ENCODE data around the gene NTNG1.
"Not testable (repeated sequence)": the region's sequence is repeated elsewhere in the genome, so short reads cannot be mapped to it uniquely, and the experiment has no call there.

NTNG1 gene

GRCh38 chr1:107145637-107146036, 4.8 kb downstream of the NTNG1 start:
- H3K9me3 ChIP-seq (ENCODE audit: control insufficient read depth, insufficient read depth, low read depth, low read length), result no peaks in the 10 kb centered on the region
- H3K9ac ChIP-seq (ENCODE audit: low read length), result no peak overlapping the region
- no peak overlapping the region for H3K4me3 ChIP-seq (ENCODE audit: low read depth, low read length)
- H3K36me3 ChIP-seq (ENCODE audit: control insufficient read depth, insufficient read depth, low read length), result no peaks in the 10 kb centered on the region
- peaks cover 8% of the 10 kb centered on the region for H3K27me3 ChIP-seq (ENCODE audit: control insufficient read depth, insufficient read depth, low read length)
- no peak overlapping the region for H3K27ac ChIP-seq (ENCODE audit: low read depth, low read length)
- no peaks in the 10 kb centered on the region for H3K4me1 ChIP-seq (ENCODE audit: control insufficient read depth, insufficient read depth, low read length)

- no peaks in the 10 kb centered on the region for H3K9me3 ChIP-seq (ENCODE audit: control insufficient read depth, insufficient read depth, low read depth, low read length)
- no peaks in the 10 kb centered on the region for H3K4me1 ChIP-seq (ENCODE audit: control insufficient read depth, insufficient read depth, low read length)
- no peak overlapping the region for H3K27ac ChIP-seq (ENCODE audit: low read depth, low read length)
- no peak overlapping the region for H3K4me3 ChIP-seq (ENCODE audit: low read depth, low read length)
- no peak overlapping the region for H3K9ac ChIP-seq (ENCODE audit: low read length)
- H3K27me3 ChIP-seq (ENCODE audit: control insufficient read depth, insufficient read depth, low read length), result no peaks in the 10 kb centered on the region
- H3K36me3 ChIP-seq (ENCODE audit: control insufficient read depth, insufficient read depth, low read length), result no peaks in the 10 kb centered on the region
These were observed 7.0 kb downstream of the NTNG1 start for GRCh38 chr1:107147843-107148242.

GRCh38 chr1:107149946-107150345, 9.1 kb downstream of the NTNG1 start:
- H3K27ac ChIP-seq (ENCODE audit: low read depth, low read length), result no peak overlapping the region

GRCh38 chr1:107151295-107151694, 10.5 kb downstream of the NTNG1 start:
- no peak overlapping the region for H3K27ac ChIP-seq (ENCODE audit: low read depth, low read length)
- no peak overlapping the region for H3K9ac ChIP-seq (ENCODE audit: low read length)
- H3K27me3 ChIP-seq (ENCODE audit: control insufficient read depth, insufficient read depth, low read length), result no peaks in the 10 kb centered on the region
- H3K36me3 ChIP-seq (ENCODE audit: control insufficient read depth, insufficient read depth, low read length), result no peaks in the 10 kb centered on the region
- no peaks in the 10 kb centered on the region for H3K9me3 ChIP-seq (ENCODE audit: control insufficient read depth, insufficient read depth, low read depth, low read length)
- H3K4me3 ChIP-seq (ENCODE audit: low read depth, low read length), result no peak overlapping the region
- H3K4me1 ChIP-seq (ENCODE audit: control insufficient read depth, insufficient read depth, low read length), result no peaks in the 10 kb centered on the region

More at GRCh38 chr1:107149946-107150345, 9.1 kb downstream of the NTNG1 start:
- Histone ChIP-seq H3K4me3 (ENCODE audit: low read depth, low read length) (no peak overlapping the region), H3K36me3 (ENCODE audit: control insufficient read depth, insufficient read depth, low read length) (no peaks in the 10 kb centered on the region), H3K9ac (ENCODE audit: low read length) (no peak overlapping the region), H3K4me1 (ENCODE audit: control insufficient read depth, insufficient read depth, low read length) (no peaks in the 10 kb centered on the region), H3K27me3 (ENCODE audit: control insufficient read depth, insufficient read depth, low read length) (no peaks in the 10 kb centered on the region), H3K9me3 (ENCODE audit: control insufficient read depth, insufficient read depth, low read depth, low read length) (no peaks in the 10 kb centered on the region)

GRCh38 chr1:107152395-107152794, 11.6 kb downstream of the NTNG1 start:
- Histone ChIP-seq H3K27ac (ENCODE audit: low read depth, low read length) (no peak overlapping the region), H3K4me1 (ENCODE audit: control insufficient read depth, insufficient read depth, low read length) (no peaks in the 10 kb centered on the region), H3K27me3 (ENCODE audit: control insufficient read depth, insufficient read depth, low read length) (no peaks in the 10 kb centered on the region), H3K36me3 (ENCODE audit: control insufficient read depth, insufficient read depth, low read length) (no peaks in the 10 kb centered on the region), H3K9ac (ENCODE audit: low read length) (no peak overlapping the region), H3K4me3 (ENCODE audit: low read depth, low read length) (no peak overlapping the region), H3K9me3 (ENCODE audit: control insufficient read depth, insufficient read depth, low read depth, low read length) (no peaks in the 10 kb centered on the region)

GRCh38 chr1:107153014-107153413, 12.2 kb downstream of the NTNG1 start:
- Histone ChIP-seq H3K27ac (ENCODE audit: low read depth, low read length) (no peak overlapping the region), H3K36me3 (ENCODE audit: control insufficient read depth, insufficient read depth, low read length) (no peaks in the 10 kb centered on the region), H3K9ac (ENCODE audit: low read length) (no peak overlapping the region), H3K9me3 (ENCODE audit: control insufficient read depth, insufficient read depth, low read depth, low read length) (no peaks in the 10 kb centered on the region), H3K27me3 (ENCODE audit: control insufficient read depth, insufficient read depth, low read length) (no peaks in the 10 kb centered on the region), H3K4me1 (ENCODE audit: control insufficient read depth, insufficient read depth, low read length) (no peaks in the 10 kb centered on the region), H3K4me3 (ENCODE audit: low read depth, low read length) (no peak overlapping the region)

- Histone ChIP-seq H3K4me3 (ENCODE audit: low read depth, low read length) (no peak overlapping the region), H3K36me3 (ENCODE audit: control insufficient read depth, insufficient read depth, low read length) (no peaks in the 10 kb centered on the region), H3K27me3 (ENCODE audit: control insufficient read depth, insufficient read depth, low read length) (no peaks in the 10 kb centered on the region), H3K9me3 (ENCODE audit: control insufficient read depth, insufficient read depth, low read depth, low read length) (no peaks in the 10 kb centered on the region), H3K27ac (ENCODE audit: low read depth, low read length) (no peak overlapping the region), H3K4me1 (ENCODE audit: control insufficient read depth, insufficient read depth, low read length) (no peaks in the 10 kb centered on the region), H3K9ac (ENCODE audit: low read length) (no peak overlapping the region)
These were observed 17.7 kb downstream of the NTNG1 start for GRCh38 chr1:107158496-107158895.

- Histone ChIP-seq H3K27me3 (ENCODE audit: control insufficient read depth, insufficient read depth, low read length) (no peaks in the 10 kb centered on the region), H3K4me1 (ENCODE audit: control insufficient read depth, insufficient read depth, low read length) (no peaks in the 10 kb centered on the region), H3K9ac (ENCODE audit: low read length) (no peak overlapping the region), H3K27ac (ENCODE audit: low read depth, low read length) (no peak overlapping the region), H3K4me3 (ENCODE audit: low read depth, low read length) (no peak overlapping the region), H3K36me3 (ENCODE audit: control insufficient read depth, insufficient read depth, low read length) (no peaks in the 10 kb centered on the region), H3K9me3 (ENCODE audit: control insufficient read depth, insufficient read depth, low read depth, low read length) (no peaks in the 10 kb centered on the region)
These were observed 18.2 kb downstream of the NTNG1 start for GRCh38 chr1:107158991-107159390.

- Histone ChIP-seq H3K27ac (ENCODE audit: low read depth, low read length) (no peak overlapping the region), H3K36me3 (ENCODE audit: control insufficient read depth, insufficient read depth, low read length) (no peaks in the 10 kb centered on the region), H3K4me3 (ENCODE audit: low read depth, low read length) (no peak overlapping the region), H3K4me1 (ENCODE audit: control insufficient read depth, insufficient read depth, low read length) (no peaks in the 10 kb centered on the region), H3K9ac (ENCODE audit: low read length) (no peak overlapping the region), H3K27me3 (ENCODE audit: control insufficient read depth, insufficient read depth, low read length) (no peaks in the 10 kb centered on the region), H3K9me3 (ENCODE audit: control insufficient read depth, insufficient read depth, low read depth, low read length) (peaks cover 8% of the 10 kb centered on the region)
These were observed 21.9 kb downstream of the NTNG1 start for GRCh38 chr1:107162745-107163144.

GRCh38 chr1:107164901-107165300, 24.1 kb downstream of the NTNG1 start:
- H3K27ac ChIP-seq (ENCODE audit: low read depth, low read length); H3K36me3 ChIP-seq (ENCODE audit: control insufficient read depth, insufficient read depth, low read length); H3K4me1 ChIP-seq (ENCODE audit: control insufficient read depth, insufficient read depth, low read length); H3K9ac ChIP-seq (ENCODE audit: low read length); H3K27me3 ChIP-seq (ENCODE audit: control insufficient read depth, insufficient read depth, low read length); H3K4me3 ChIP-seq (ENCODE audit: low read depth, low read length); H3K9me3 ChIP-seq (ENCODE audit: control insufficient read depth, insufficient read depth, low read depth, low read length): not testable (repeated sequence)

GRCh38 chr1:107169615-107170014, 28.8 kb downstream of the NTNG1 start:
- Histone ChIP-seq H3K9me3 (ENCODE audit: control insufficient read depth, insufficient read depth, low read depth, low read length) (peaks cover 5% of the 10 kb centered on the region; the same call in 1 of the 2 replicates), H3K36me3 (ENCODE audit: control insufficient read depth, insufficient read depth, low read length) (no peaks in the 10 kb centered on the region), H3K4me3 (ENCODE audit: low read depth, low read length) (no peak overlapping the region), H3K9ac (ENCODE audit: low read length) (no peak overlapping the region), H3K4me1 (ENCODE audit: control insufficient read depth, insufficient read depth, low read length) (peaks cover 2% of the 10 kb centered on the region; the same call in 1 of the 2 replicates), H3K27me3 (ENCODE audit: control insufficient read depth, insufficient read depth, low read length) (no peaks in the 10 kb centered on the region), H3K27ac (ENCODE audit: low read depth, low read length) (no peak overlapping the region)

- H3K27me3 ChIP-seq (ENCODE audit: control insufficient read depth, insufficient read depth, low read length), result no peaks in the 10 kb centered on the region
- peaks cover 5% of the 10 kb centered on the region for H3K4me1 ChIP-seq (ENCODE audit: control insufficient read depth, insufficient read depth, low read length)
- no peak overlapping the region for H3K9ac ChIP-seq (ENCODE audit: low read length)
- H3K36me3 ChIP-seq (ENCODE audit: control insufficient read depth, insufficient read depth, low read length), result no peaks in the 10 kb centered on the region
- no peaks in the 10 kb centered on the region for H3K9me3 ChIP-seq (ENCODE audit: control insufficient read depth, insufficient read depth, low read depth, low read length)
- no peak overlapping the region for H3K27ac ChIP-seq (ENCODE audit: low read depth, low read length)
- no peak overlapping the region for H3K4me3 ChIP-seq (ENCODE audit: low read depth, low read length)
These were observed 30.5 kb downstream of the NTNG1 start for GRCh38 chr1:107171333-107171732.
